Right lung (tissue), 5 donors: Measurements from ENCODE around the gene FOXP2. TPM values are rescaled to one million over a fixed set of nuclear protein-coding genes. Genes with fewer than 3 reads are reported as not detected.
"Not testable (repeated sequence)": the region's sequence is repeated elsewhere in the genome, so short reads cannot be mapped to it uniquely, and the experiment has no call there.

Experiments
- DNase-seq, 2 donors: peaks; one replicate each; pipeline ENCODE4 v3.0.0-alpha.2; 2013
- polyA plus RNA-seq, 5 donors: library from polyadenylated mRNA; unstranded; fragments of 120-200 nt; gene quantifications; one replicate each; pipeline versions ENCODE4 v1.2.1 to v1.2.3, GENCODE V29; 2013; ENCODE audit warnings: inconsistent platforms in 1 of 5, low replicate concordance in 1 of 5; ENCODE audit not compliant: insufficient read length in 5 of 5, insufficient read depth in 1 of 5

Gene FOXP2
- polyA plus RNA-seq, 5 donors: 28.5 to 82.1 (median 59.7) TPM

DNA sequence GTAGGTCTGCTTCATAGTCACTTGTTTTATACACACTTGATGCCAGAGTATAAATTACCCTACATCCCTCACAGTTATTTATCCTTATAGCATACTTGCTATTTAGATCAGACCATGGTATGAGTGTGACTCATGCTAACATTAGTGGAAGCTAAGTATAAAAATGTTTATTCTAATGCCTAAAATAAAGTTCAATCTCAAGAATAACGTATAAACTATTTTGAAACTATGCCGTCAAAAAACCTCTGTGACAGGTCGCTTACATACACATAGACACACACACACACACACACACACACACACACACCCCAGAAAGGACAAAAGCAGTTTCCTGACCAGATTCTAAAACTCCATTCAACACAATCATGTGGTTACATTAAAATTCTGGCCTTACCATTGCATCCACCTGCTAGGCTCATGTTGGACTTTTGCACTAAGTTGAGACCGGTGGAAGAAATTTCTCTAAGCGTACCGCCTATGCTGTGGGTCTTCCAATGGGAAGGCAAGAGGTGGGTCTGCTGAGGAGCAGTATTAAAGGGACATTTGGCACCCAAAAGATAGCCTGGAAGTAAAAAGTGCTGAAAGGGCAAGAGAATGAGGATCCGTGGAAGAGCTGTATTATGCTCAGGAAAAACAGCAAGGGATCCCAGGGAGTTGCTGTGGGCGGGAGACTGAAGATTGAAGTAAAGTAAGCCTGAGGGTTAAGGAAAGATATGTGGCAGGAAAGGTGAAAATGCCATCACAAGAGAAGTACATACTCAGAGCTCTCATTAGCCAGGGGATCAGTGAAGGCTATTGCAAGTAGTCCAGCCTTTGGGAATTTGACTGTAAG, 5.0 kb downstream of the FOXP2 start:
- DNase-seq: no peak

DNA sequence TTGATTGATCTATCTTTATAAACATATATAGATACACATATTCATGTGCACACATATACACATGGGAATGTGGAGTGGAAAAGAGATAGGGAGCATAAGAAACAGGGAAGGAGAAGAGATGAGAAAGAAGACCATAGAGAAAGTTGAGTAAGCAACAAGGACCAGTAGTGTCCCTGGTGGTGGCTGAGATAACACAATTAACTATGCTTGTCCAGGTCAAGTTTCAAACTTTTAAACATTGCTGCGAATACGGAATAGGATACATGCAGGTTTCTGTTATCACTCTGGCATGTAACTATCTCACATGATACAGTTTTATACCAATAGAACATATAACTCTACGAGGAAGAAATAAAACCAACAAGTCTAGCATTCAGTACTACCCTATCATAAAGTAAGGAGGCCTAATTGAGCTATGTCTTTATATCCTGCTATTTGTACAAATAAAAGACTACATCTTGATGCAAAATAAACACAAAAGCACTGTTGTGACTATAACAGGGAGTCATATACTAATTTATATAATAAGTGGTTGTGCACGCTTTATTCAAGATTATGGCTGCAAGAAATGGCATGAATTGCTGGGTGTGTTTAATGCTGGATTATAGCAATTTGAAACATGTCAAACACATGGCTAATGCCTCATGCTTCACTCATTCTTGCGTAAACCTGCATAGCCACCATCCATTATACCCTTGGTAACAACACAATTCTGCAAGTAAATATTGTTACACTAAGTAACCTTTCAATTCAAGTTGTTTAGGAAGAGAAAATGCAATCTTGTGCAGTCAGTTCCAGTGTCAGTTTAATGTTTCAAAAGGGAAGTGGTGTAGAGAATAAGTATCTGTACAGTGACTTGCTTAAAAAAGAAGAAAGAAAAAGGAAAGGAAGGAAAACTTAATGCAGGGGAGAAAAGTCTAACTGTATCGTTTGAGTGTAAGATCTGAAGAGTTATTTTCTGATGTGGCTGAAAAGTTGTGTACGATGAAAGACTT, 8.2 kb downstream of the FOXP2 start:
- DNase-seq: no peak

DNA sequence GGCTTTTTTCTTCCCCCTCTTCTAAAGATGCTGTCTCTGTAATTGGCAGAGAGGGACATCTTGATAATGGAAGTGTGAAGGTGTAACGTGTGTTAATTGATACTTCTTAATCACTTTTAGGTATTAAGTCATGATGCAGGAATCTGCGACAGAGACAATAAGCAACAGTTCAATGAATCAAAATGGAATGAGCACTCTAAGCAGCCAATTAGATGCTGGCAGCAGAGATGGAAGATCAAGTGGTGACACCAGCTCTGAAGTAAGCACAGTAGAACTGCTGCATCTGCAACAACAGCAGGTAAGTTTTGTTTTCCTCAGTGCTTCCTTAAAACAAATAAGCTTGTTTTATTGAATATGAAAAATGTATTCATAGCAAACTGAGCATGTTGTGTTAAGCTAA, 11.8 kb downstream of the FOXP2 start:
- DNase-seq: no peak

DNA sequence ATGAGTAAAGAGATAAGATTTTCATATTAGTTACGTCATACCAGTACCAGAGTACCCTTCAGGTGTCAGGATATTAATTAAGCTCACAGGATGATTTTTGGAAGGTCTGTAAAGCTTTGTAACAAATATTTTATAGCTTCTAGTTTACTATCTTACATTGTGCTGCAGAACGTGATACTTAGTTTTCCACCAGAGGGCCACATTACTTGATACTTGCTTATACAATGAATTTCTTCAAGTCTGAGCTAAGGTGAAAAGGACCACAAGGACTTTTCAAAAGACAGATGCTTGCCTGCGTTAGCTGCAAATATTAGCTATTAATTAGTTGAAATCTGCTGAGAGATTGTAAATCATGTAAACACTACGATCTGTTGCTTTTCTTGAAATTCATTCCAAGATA, 12.2 kb downstream of the FOXP2 start:
- DNase-seq: no peak

DNA sequence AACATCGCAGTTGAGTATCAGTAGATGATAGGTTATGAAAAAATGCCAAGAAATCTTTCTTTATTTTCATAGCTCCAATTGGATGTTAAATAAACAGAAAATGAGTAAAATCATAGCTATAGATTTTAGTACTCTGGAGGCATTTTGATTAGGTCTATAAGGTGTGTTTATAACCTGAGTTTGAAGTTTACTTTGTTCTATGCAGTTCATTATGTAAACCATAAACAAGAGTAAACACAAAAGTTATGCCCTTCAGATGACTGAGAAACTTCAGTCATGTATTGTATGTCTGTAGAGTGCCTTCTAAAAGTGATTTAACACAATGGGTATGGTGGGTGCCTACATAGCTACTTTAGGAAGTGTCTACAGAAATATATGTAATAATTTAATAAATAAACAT, 13.6 kb downstream of the FOXP2 start:
- no peak for DNase-seq

GRCh38 chr7:114431189-114431588, 16.6 kb downstream of the FOXP2 start:
- no peak for DNase-seq

DNA sequence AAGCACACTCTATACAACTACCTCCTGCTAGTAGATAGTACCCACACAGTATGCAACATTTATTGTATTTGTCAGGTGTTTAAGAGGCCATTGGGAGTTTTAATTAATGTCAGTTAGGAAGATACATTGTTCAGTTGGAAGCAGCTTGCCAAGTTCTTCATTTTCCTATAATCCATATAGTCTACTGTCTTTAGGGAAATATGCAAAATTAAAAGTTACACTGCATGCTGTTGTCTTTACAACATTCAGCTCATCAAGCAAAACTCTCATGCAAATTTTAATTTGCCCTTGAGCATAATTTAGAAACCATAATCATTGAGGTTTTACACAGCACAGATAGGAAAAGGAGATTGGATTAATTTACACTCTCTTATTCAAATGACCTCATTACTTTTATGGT, 17.4 kb downstream of the FOXP2 start:
- DNase-seq: no peak

DNA sequence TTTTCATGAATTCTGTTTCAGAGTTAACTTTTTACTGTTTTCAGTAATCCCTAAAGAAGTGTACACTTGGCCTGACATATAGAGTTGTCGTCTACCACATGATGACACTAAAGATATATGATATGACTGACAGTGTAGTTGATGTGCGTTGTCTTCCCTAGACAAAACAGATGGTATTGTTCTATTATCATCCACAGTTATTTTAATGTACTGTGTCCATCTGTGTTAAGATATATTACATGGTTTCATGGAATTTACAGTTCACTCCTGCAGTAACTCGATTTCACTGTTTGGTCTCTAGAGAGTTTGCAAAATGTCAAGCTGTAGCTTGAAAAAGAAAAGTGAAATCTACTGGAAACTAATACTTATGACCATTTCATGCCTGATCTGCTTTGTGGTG, 18.1 kb downstream of the FOXP2 start:
- no peak for DNase-seq

GRCh38 chr7:114439581-114439980, 25.0 kb downstream of the FOXP2 start:
- no peak for DNase-seq

DNA sequence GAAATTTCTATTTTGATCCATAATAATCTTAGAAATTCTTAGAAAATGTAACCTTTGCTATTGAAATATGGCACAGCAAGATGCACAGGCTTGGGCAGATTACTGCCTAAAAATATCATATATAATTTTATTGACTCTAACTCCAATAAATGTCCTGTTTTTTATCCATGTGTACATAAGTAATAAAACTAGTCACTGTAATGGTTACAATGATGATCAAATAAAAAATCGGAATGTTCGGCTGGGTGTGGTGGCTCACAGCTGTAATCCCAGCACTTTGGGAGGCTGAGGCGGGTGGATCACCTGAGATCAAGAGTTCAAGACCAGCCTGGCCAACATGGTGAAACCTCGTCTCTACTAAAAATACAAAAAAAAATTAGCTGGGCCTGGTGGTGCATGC, 26.3 kb downstream of the FOXP2 start:
- DNase-seq: not testable (repeated sequence)

GRCh38 chr7:114444196-114444595, 29.6 kb downstream of the FOXP2 start:
- no peak for DNase-seq

DNA sequence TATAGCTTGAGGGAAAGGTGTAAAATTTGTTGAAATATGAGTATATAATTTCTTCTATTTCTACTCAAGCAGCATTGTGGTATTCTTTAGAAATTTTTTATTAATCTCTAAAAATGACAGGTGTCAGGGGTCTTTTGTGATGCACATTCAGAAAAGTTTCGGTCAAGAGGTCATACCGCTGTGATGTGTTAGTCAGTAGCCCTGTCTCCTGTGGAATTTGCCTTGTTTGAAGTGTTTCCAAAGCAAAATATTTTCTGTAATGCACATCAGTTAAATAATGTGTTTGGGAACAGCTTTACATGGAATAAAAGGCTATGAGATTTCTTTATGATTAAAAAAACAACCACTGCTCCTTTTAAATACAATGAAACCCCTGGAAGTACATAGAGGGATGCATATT, 35.8 kb downstream of the FOXP2 start:
- DNase-seq: no peak

DNA sequence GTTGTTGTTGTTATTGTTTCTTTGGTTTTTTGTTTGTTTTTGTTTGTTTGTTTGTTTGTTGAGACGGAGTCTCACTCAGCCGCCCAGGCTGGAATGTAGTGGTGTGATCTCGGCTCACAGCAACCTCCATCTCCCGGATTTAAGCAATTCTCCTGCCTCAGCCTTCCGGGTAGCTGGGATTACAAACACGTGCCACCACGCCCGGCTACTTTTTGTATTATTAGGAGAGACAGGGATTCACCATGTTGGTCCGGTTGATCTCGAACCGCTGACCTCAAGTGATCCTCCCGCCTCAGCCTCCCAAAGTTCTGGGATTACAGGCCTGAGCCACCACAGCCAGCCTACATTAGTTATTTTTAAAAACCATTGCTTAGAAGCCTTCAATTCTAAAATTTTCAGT, 45.0 kb downstream of the FOXP2 start:
- no peak for DNase-seq

DNA sequence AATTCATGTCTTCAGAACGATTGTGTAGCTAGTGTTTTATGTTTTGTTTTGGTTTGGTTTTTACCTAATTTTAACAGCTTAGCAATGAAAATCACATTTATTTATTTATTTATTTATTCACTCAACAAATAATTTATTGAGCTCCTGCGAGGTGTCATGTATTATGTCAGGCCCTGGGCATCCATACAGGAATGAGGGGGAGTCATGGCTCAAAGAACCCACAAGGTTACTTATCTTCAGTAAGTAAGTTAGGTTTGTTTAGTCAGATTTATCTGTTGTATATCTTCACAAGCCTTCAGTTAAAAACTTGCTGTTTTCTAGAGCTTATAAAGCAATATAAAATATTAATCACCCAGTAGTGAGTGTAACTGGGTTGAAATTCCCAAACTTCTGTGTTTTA, 45.4 kb downstream of the FOXP2 start:
- no peak for DNase-seq

DNA sequence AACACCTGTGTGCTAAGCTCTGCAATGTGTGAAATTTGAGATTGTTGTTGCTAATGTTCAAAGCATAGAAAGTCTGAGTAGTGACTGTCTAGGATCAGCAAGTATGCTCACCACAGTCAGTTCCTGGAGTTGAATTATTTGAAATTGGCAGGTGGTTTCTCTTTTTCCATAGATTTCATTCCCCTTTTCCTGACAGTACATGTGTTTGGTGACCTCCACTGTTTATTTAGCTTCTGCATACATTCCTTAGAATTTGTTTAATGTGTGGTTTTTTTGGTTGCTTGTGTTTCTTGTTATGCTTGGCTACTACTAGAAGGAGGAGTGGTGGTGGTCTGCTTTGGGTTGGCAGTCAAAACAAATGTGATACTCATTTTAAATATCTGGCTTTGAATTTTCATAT, 52.3 kb downstream of the FOXP2 start:
- no peak for DNase-seq

DNA sequence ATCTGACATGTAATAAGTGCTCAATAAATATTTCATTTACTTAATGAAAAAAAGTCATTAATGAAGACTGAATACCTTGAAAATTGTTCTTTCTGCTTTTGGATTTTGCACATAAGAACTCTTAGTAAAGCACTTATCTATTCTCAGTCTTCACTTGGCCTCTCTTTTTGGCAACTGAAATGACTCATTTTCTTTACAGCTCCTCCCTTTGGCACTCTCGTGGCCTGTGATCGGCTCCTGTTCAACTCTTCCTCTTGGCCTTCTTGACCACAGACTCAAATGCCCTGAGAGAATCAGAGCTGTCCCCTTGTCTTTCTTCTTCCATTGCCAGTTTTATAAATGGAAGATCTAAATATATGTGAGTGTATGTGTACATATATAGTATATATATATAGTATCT, 54.2 kb downstream of the FOXP2 start:
- no peak for DNase-seq

DNA sequence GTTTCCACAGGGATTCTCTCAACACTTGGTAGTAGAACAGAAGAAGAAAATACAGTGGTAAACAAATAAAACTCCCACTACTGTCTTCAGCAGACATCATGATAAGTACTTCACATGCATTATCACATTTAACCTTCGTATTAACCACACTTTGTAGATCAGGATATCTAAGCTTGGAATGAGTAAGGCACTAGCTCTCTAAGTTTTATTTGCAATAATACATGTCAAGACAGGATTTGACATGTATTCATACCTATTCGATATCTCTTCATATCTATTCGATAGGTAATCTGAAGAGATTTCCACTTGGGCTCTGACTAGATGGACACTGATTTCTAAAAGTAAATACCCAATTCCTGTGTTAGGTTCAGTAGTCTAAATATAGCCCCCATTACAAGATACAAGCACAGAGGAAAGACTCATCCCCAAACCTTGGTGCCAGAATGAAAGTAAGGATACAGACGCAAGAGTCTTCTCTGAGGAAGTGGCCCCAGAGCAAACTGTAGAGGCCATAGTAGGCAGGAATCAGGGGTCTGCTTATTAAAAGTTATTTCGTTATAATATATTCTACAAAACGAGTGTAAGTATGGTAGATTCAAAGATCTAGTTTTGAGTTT, 58.4 kb downstream of the FOXP2 start:
- no peak for DNase-seq

DNA sequence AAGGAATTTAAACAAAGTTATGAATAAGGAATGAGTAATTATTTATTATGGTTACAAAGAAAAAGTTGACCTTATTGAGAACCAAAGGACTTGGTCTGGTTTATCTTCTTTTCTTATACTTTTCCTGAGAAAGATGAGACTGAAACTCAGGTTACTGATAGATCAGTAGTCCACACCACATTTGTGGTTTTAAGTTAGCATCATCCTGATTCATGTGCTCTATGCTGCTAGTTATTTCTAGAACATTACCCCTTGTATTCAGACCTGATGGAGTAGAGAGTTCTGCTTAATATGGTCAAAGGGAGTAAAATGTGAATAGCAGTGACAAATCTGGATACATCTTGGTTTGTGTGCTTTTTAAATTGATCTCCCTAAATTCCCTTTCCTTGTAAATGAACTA, 63.8 kb downstream of the FOXP2 start:
- no peak for DNase-seq

DNA sequence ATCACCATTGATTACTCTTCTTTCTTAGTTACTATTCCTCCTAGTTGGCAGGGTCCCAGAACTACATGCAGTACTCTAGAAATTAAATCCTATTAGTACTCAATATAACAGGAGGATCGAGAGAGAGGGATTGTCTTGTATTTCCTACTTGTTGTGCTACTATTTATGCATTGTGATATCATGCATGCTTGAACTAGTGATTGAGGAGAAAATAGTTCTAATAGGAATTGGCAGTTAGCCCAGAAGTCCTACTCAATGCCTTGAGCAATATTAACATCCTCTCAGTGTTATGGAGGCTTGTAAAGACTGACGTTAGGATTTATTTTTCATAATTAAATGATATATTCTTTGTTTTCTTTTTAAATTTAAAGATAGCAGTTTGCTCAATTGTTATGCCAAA, 67.4 kb downstream of the FOXP2 start:
- peak; percentile 23 to 24 for DNase-seq

- DNase-seq: no peak
Measured at GRCh38 chr7:114484226-114484625, 69.6 kb downstream of the FOXP2 start.

DNA sequence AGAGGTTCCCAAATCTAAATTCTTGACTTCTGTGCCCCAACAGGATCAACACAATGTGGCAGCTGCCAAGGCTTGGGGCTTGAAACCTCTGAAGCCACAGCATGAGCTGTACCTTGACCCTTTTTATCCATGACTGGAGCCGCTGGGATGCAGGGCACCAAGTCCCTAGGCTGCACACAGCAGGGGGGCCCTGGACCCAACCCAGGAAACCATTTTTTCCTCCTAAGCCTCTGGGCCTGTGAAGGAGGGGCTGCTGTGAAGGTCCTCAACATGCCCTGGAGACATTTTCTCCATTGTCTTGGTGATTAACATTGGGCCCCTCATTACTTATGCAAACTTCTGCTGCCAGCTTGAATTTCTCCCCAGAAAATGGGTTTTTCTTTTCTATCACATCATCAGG, 72.6 kb downstream of the FOXP2 start:
- DNase-seq: no peak

- DNase-seq: no peak
Measured at GRCh38 chr7:114488696-114489095, 74.1 kb downstream of the FOXP2 start.
